Measurements from ENCODE around the gene ITCH.

The ITCH gene

GRCh38 chr20:34443546-34443945, 80.5 kb downstream of the ITCH start:
- peaks cover 97% of the 10 kb centered on the region for H3K36me3 ChIP-seq (ENCODE audit: insufficient read depth, low read length)
- H3K9ac ChIP-seq (ENCODE audit: low read depth, low read length) = no peak overlapping the region
- H4K20me1 ChIP-seq (ENCODE audit: insufficient read depth, low read length) = no peaks in the 10 kb centered on the region
- H3K4me1 ChIP-seq (ENCODE audit: insufficient read depth, low read length) = no peaks in the 10 kb centered on the region
- DNase-seq (no peak), ATAC-seq (ENCODE audit: insufficient read depth, low read depth) (no peak)
- no peak for TF ChIP-seq CTCF (IDR thresholded peaks at IDR 0.05; ENCODE audit: borderline replicate concordance, extremely low read depth, low read length, poor library complexity, severe bottlenecking)
- H3K9me3 ChIP-seq (ENCODE audit: insufficient read depth, low read length, severe bottlenecking) = no peaks in the 10 kb centered on the region
- H3K4me3 ChIP-seq (ENCODE audit: low read depth in 1 of 2, low read length in 2 of 2) = no peak overlapping the region
- no peak overlapping the region for H2AFZ ChIP-seq (ENCODE audit: low read depth, low read length)
- no peak overlapping the region for H3K27ac ChIP-seq (ENCODE audit: low read length)
- no peak overlapping the region for H3K4me2 ChIP-seq (ENCODE audit: insufficient read depth, low read length)
- H3K27me3 ChIP-seq (ENCODE audit: insufficient read depth, low read length, poor library complexity) = no peaks in the 10 kb centered on the region
- no peaks in the 10 kb centered on the region for H3K79me2 ChIP-seq (ENCODE audit: insufficient read depth, low read length)

- no peak overlapping the region for H3K27ac ChIP-seq (ENCODE audit: low read length)
- H3K36me3 ChIP-seq (ENCODE audit: insufficient read depth, low read length) = peaks cover 96% of the 10 kb centered on the region
- no peak overlapping the region for H3K4me3 ChIP-seq (ENCODE audit: low read depth in 1 of 2, low read length in 2 of 2)
- H2AFZ ChIP-seq (ENCODE audit: low read depth, low read length) = no peak overlapping the region
- H3K9ac ChIP-seq (ENCODE audit: low read depth, low read length) = no peak overlapping the region
- ATAC-seq (ENCODE audit: insufficient read depth, low read depth) (no peak), DNase-seq (no peak)
- H3K27me3 ChIP-seq (ENCODE audit: insufficient read depth, low read length, poor library complexity) = no peaks in the 10 kb centered on the region
- H3K4me1 ChIP-seq (ENCODE audit: insufficient read depth, low read length) = no peaks in the 10 kb centered on the region
- H3K4me2 ChIP-seq (ENCODE audit: insufficient read depth, low read length) = no peak overlapping the region
- no peaks in the 10 kb centered on the region for H4K20me1 ChIP-seq (ENCODE audit: insufficient read depth, low read length)
- no peak for TF ChIP-seq EZH2 (IDR thresholded peaks at IDR 0.05; ENCODE audit: borderline replicate concordance, low read depth, low read length, severe bottlenecking)
- no peak for TF ChIP-seq CTCF (IDR thresholded peaks at IDR 0.05; ENCODE audit: borderline replicate concordance, extremely low read depth, low read length, poor library complexity, severe bottlenecking)
- no peaks in the 10 kb centered on the region for H3K79me2 ChIP-seq (ENCODE audit: insufficient read depth, low read length)
- no peaks in the 10 kb centered on the region for H3K9me3 ChIP-seq (ENCODE audit: insufficient read depth, low read length, severe bottlenecking)
Measured at GRCh38 chr20:34445177-34446065, 82.3 kb downstream of the ITCH start.

- no peak overlapping the region for H2AFZ ChIP-seq (ENCODE audit: low read depth, low read length)
- no peaks in the 10 kb centered on the region for H3K4me1 ChIP-seq (ENCODE audit: insufficient read depth, low read length)
- H3K79me2 ChIP-seq (ENCODE audit: insufficient read depth, low read length) = no peaks in the 10 kb centered on the region
- H3K9ac ChIP-seq (ENCODE audit: low read depth, low read length) = no peak overlapping the region
- peaks cover 98% of the 10 kb centered on the region for H3K36me3 ChIP-seq (ENCODE audit: insufficient read depth, low read length)
- ATAC-seq (ENCODE audit: insufficient read depth, low read depth) (no peak), DNase-seq (no peak)
- no peaks in the 10 kb centered on the region for H4K20me1 ChIP-seq (ENCODE audit: insufficient read depth, low read length)
- no peak overlapping the region for H3K27ac ChIP-seq (ENCODE audit: low read length)
- no peak overlapping the region for H3K4me2 ChIP-seq (ENCODE audit: insufficient read depth, low read length)
- no peak overlapping the region for H3K4me3 ChIP-seq (ENCODE audit: low read depth in 1 of 2, low read length in 2 of 2)
- H3K9me3 ChIP-seq (ENCODE audit: insufficient read depth, low read length, severe bottlenecking) = no peaks in the 10 kb centered on the region
- no peak for TF ChIP-seq CTCF (IDR thresholded peaks at IDR 0.05; ENCODE audit: borderline replicate concordance, extremely low read depth, low read length, poor library complexity, severe bottlenecking)
- no peak for TF ChIP-seq EZH2 (IDR thresholded peaks at IDR 0.05; ENCODE audit: borderline replicate concordance, low read depth, low read length, severe bottlenecking)
- no peaks in the 10 kb centered on the region for H3K27me3 ChIP-seq (ENCODE audit: insufficient read depth, low read length, poor library complexity)
Measured at GRCh38 chr20:34448517-34448916, 85.4 kb downstream of the ITCH start.
